GM19467 (cell line): ENCODE results near the gene PMIS2.

Source experiments
- ATAC-seq: cut with Tn5 transposase; IDR thresholded peaks from one replicate; pipeline ENCODE4 v1.9.1; 2021; ENCODE audit warnings: mild to moderate bottlenecking, moderate library complexity; ENCODE audit not compliant: unreplicated experiment

Gene PMIS2

DNA sequence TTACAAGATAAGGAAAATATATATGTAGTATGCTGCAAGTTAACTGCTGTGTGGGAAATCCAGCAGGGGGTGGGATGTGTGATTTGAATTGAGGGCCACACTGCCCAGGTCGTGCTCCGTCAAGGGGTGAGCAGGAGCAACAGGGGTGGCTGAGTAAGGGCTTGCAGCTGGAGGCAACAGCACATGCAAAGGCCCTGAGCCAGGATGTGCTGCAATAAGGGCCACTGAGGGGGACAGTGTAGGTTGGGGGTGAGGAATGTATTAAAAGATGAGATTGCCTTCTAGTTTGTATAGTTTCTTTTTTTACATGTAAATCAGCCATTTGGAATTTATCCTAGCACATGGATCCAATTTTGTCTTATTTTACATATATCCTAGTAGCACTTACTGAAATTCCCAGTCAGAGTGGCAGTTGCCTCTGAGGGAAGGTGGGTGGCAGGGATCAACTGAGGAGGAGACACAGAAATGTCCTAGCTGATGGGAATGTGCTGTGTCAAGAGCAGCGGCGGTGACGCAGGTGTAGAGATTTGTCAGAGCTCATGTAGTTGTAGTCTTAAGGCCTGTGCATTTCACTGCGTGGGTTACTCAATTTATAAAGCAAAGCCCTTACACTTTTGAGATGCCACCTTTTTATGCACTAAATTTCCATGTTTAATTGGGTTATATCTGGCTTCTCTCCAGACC lies 37.5 kb downstream of the PMIS2 start:
- ATAC-seq, result no peak

DNA sequence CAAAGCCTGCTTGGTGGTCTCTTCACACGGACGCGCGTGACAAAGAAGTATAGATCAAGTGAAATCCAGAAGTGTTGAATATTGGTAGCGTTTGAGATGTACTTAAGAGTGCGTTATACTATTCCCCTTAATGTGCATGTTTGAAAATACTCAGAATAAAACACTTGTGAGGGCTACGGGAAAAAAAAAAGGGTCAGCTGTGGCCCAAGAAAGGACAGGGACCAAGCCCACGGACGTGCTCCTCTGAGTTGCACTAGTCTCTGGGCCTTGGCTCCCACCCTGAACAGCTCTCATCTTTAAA lies 42.2 kb downstream of the PMIS2 start:
- ATAC-seq, result no peak

DNA sequence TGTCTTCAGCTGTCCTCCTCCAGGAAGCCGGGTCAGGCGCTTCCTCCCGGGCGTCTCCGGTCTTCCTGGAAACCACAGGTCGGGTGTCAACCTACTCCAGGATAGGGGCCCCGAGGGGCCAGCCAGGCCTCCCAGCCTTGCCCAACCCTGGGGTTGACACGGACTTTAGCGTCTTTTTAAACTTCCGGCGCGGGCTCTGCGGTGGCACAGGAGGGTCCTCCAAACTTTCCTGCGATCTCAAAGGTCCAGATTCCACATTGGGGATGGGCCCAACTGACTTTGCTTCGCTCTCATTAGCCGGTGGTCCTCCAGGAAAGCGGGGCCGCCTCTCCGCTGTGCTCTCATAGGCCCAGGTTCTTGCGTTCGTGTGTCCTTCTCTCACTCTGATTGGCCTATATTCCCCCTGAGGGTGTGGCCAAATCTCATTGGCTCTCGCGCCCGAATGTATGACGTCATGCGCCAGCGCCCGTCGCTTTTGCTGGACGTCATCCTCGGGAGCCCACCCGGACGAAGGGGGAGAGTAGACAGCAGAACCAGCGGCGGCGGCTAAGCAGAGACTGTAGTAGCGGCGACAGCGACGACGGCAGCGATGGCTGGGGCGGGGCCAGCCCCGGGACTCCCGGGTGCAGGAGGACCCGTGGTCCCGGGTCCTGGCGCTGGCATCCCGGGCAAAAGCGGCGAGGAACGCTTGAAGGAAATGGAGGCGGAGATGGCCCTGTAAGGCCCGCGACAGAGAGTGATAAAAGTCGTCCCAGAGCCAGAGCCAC lies 42.8 kb downstream of the PMIS2 start, which contains the start of gene RBM42:
Gene RBM42 (plus strand): TSS at position 472 of the 767 bp plus-strand sequence. CDS start 118 bp downstream, at position 590.
- ATAC-seq, result peak; percentile 88

DNA sequence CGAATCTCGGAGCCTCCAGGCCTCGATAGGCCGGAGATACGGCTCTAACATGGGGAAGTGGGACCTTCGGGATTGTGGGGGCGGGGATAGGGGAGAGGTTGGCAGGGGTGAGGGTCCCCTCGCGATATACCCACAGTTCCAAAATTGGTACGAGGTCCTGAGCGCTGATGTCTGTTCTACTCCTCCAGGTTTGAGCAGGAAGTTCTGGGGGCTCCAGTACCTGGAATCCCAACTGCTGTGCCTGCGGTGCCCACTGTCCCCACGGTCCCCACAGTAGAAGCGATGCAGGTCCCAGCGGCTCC lies 43.3 kb downstream of the PMIS2 start:
- peak; percentile 11 for ATAC-seq

DNA sequence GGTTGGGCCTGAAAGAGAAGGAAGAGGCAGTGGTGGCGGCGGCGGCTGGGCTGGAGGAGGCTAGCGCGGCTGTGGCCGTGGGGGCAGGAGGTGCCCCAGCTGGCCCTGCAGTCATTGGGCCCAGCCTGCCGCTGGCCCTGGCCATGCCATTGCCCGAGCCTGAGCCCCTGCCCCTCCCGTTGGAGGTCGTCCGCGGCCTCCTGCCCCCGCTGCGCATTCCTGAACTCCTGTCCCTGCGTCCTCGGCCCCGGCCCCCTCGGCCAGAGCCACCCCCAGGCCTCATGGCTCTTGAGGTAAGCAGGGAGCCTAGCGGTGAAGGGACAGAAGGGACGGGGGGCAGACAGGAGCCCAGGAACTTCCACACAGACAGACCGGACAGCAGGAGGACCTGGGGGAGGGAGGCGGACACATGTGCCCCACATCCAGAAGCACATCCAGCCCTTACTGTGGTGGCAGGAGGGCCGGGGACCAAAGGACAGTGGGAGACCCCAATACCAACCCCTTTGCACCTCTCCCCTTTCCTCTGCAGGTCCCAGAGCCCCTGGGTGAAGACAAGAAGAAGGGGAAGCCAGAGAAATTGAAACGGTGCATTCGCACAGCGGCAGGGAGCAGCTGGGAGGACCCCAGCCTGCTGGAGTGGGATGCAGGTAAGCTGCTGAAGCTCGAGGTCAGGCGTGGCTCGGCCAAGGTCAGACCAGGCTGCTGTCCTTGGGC lies 47.9 kb downstream of the PMIS2 start:
- ATAC-seq, result no peak

DNA sequence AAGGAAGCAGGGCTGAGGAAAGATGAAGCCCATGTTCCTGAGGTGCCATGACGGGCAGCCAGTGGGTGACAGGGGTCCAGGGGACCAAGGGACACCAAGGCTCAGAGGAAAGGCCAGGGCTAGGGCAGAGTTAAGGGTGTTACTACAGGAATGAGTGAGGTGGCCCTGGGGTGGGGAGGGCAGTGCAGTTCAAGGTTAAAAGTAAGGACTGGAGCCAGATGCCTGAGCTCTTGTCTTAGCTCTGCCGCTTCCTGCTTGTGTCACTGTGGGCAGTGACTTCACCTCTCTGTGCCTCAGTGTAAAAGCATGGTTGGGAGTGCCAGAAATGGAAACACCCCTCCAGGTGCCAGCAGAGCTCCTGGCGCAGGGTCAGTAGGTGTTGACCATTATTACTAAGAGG lies 50.7 kb downstream of the PMIS2 start:
- ATAC-seq, result no peak
